GM12878 (cell line): ENCODE data around the gene COQ9. TPM values are rescaled to one million over a fixed set of nuclear protein-coding genes. Genes with fewer than 3 reads are reported as not detected.

Experiments
- ATAC-seq: fragments of 200-7000 bp; cut with Tn5 transposase; 3 replicates; pipeline ENCODE4 v1.9.1; 2020; ENCODE audit warnings: mild to moderate bottlenecking, moderate library complexity
- BruUV-seq: library from RNA; stranded (reverse); fragments of 400-500 nt; replicated peaks from 2 replicates; lab custom pipeline; 2021; lab: Mats Ljungman, UMichigan
- CTCF ChIA-PET: fragments of 300-600 bp; sonication (Branson Sonifier 250); formaldehyde crosslinking; extraction: SDS; loops from one replicate; lab custom pipeline; 2021; ENCODE audit warnings: inconsistent platforms; lab: Yijun Ruan, JAX
- POLR2A ChIA-PET: fragments of 350-600 bp; formaldehyde crosslinking; extraction: SDS; loops from one replicate; lab custom pipeline; 2021; ENCODE audit warnings: inconsistent platforms; lab: Charles Lee
- RAD21 ChIA-PET: fragments of 300-600 bp; sonication (Branson Sonifier 250); formaldehyde crosslinking; loops from one replicate; lab custom pipeline; 2023; ENCODE audit warnings: antibody characterized with exemption; ENCODE audit not compliant: unreplicated experiment; lab: Charles Lee
- SMC1A ChIA-PET: fragments of 300-600 bp; sonication (Branson Sonifier 250); formaldehyde crosslinking; loops from one replicate; lab custom pipeline; 2023; ENCODE audit not compliant: unreplicated experiment, uncharacterized antibody; lab: Charles Lee
- DNase-seq: peaks from one replicate; pipeline ENCODE4 v3.0.0-alpha.2; 2011; ENCODE audit warnings: low read depth, low spot score
- FAIRE-seq: peaks from 3 replicates; lab custom pipeline; 2011; peaks lifted over from hg19 to GRCh38; lab: Jason Lieb, UNC
- H2AFZ ChIP-seq: 2 replicates; pipeline ENCODE4 v1.6.0; 2011; ENCODE audit warnings: low read depth, low read length, control low read depth; ENCODE audit not compliant: control insufficient read depth
- H3K27ac ChIP-seq: 2 replicates; pipeline ENCODE4 v1.5.1; 2011; ENCODE audit warnings: control low read depth; ENCODE audit not compliant: control insufficient read depth, insufficient read depth
- H3K27me3 ChIP-seq, 2 experiments: replicated peaks in 1 of 2; 2 replicates each; pipeline versions ENCODE4 v1.6.0 to v1.6.1; 2011; ENCODE audit warnings: low read length in 1 of 2; ENCODE audit not compliant: control insufficient read depth in 2 of 2, insufficient read depth in 2 of 2
- H3K36me3 ChIP-seq, 2 experiments: 2 replicates each; pipeline ENCODE4 v1.5.1; 2011; ENCODE audit warnings: low read length in 1 of 2; ENCODE audit not compliant: control insufficient read depth in 2 of 2, insufficient read depth in 2 of 2
- H3K4me1 ChIP-seq: 2 replicates; pipeline ENCODE4 v1.6.1; 2011; ENCODE audit warnings: mild to moderate bottlenecking, low read length, moderate library complexity, mixed read lengths; ENCODE audit not compliant: control insufficient read depth, insufficient read depth
- H3K4me2 ChIP-seq: 2 replicates; pipeline ENCODE4 v1.6.0; 2011; ENCODE audit warnings: control low read depth; ENCODE audit not compliant: control insufficient read depth, insufficient read depth
- H3K4me3 ChIP-seq: fragments of 200-600 bp; sonication (generic); 2 replicates; pipeline ENCODE4 v1.5.1; 2016
- H3K79me2 ChIP-seq: 2 replicates; pipeline ENCODE4 v1.6.0; 2011; ENCODE audit warnings: low read length; ENCODE audit not compliant: control insufficient read depth, insufficient read depth
- H3K9ac ChIP-seq: 2 replicates; pipeline ENCODE4 v1.8.0; 2011; ENCODE audit warnings: low read length, control low read depth, mixed read lengths; ENCODE audit not compliant: control insufficient read depth, insufficient read depth
- H3K9me3 ChIP-seq: replicated peaks from 3 replicates; pipeline ENCODE4 v1.5.1; 2011; ENCODE audit warnings: mild to moderate bottlenecking, low read length; ENCODE audit not compliant: control insufficient read depth, insufficient read depth
- H4K20me1 ChIP-seq: 2 replicates; pipeline ENCODE4 v1.6.0; 2011; ENCODE audit not compliant: control insufficient read depth, insufficient read depth
- BCLAF1 ChIP-seq: fragments of 450-650 bp; IDR thresholded peaks from 2 replicates; pipeline ENCODE4 v1.6.1; 2017; ENCODE audit warnings: antibody characterized with exemption, mild to moderate bottlenecking, moderate library complexity
- IKZF2 ChIP-seq, 2 experiments: fragments of 450-650 bp; IDR thresholded peaks; 2 replicates each; pipeline ENCODE4 v1.6.1; 2017; ENCODE audit warnings: mild to moderate bottlenecking in 2 of 2, moderate library complexity in 2 of 2
- NR2F1 ChIP-seq: fragments of 450-650 bp; conservative IDR thresholded peaks from 2 replicates; pipeline ENCODE4 v1.6.1; 2017; ENCODE audit warnings: mild to moderate bottlenecking
- ZBTB40 ChIP-seq: fragments of 450-650 bp; IDR thresholded peaks from 2 replicates; pipeline ENCODE4 v1.6.1; 2016; ENCODE audit warnings: mild to moderate bottlenecking, moderate library complexity, borderline replicate concordance
- WGBS: methylation state at CpG from one replicate; pipeline ENCODE4 v1.1.6; 2016; ENCODE audit warnings: low lambda C conversion rate; ENCODE audit not compliant: insufficient replicate concordance, insufficient coverage; ENCODE audit errors: missing lambda C conversion rate; 5-methylcytosine and 5-hydroxymethylcytosine counted together
- in situ Hi-C: fragments of 300-500 bp; cut with MboI; formaldehyde crosslinking; loops from 9 replicates; pipeline ENCODE4 v1.14.3; 2018; ENCODE audit warnings: mixed read lengths
- intact Hi-C: fragments of 100-400 bp; cut with micrococcal nuclease; formaldehyde crosslinking; loops from one replicate; pipeline ENCODE4 v1.14.2; 2022; ENCODE audit not compliant: unreplicated experiment
- polyA plus RNA-seq, 11 experiments: library from polyadenylated mRNA; depleted of rRNA in 4 of 11; unstranded in 6 of 11; stranded (reverse) in 5 of 11; fragments of >200 nt; fragmentation: Nextera tagmentation in 4 of 11; fragmentation: Illumina TruSeq in 1 of 11; extraction: Ambion mirVana in 4 of 11; extraction: Trizol in 1 of 11; gene quantifications; 1 replicate in 1 of 11; 2 replicates in 10 of 11; pipeline versions ENCODE4 v1.2.1 to v1.2.3, GENCODE V29; 2011 to 2016; ENCODE audit warnings: inconsistent platforms in 2 of 11, missing spikeins in 2 of 11, low read depth in 1 of 11
- total RNA-seq, 4 experiments: library from RNA; depleted of rRNA in 3 of 4; stranded (reverse); fragments of >200 nt in 3 of 4; fragmentation: Illumina TruSeq in 1 of 4; extraction: Trizol in 1 of 4; gene quantifications; 2 replicates each; pipeline versions ENCODE4 v1.2.1 to v1.2.3, GENCODE V29; 2013 to 2021
- TF ChIP-seq, protein P1 (sequence below), 3 experiments: IDR thresholded peaks in 2 of 3; conservative IDR thresholded peaks in 1 of 3; 2 replicates each; pipeline ENCODE4 v1.5.1; 2011; ENCODE audit warnings: low read depth in 3 of 3, low read length in 3 of 3, mild to moderate bottlenecking in 3 of 3, control low read depth in 2 of 3, moderate library complexity in 2 of 3, inconsistent platforms in 1 of 3, mixed read lengths in 1 of 3; ENCODE audit not compliant: control insufficient read depth in 2 of 3, insufficient read depth in 1 of 3; ENCODE audit errors: extremely low read depth in 1 of 3
- TF ChIP-seq, protein P2 (sequence below): fragments of 450-650 bp; IDR thresholded peaks from 2 replicates; pipeline ENCODE4 v1.6.1; 2017; ENCODE audit warnings: low read depth, mild to moderate bottlenecking, moderate library complexity

The COQ9 gene
- total and polyA plus RNA-seq, 10 of the 15 experiments (the other 5 are each of a cell fraction or from before 2014, with no cell fraction given), result 24.1 to 79.7 (median 50.1) TPM

DNA sequence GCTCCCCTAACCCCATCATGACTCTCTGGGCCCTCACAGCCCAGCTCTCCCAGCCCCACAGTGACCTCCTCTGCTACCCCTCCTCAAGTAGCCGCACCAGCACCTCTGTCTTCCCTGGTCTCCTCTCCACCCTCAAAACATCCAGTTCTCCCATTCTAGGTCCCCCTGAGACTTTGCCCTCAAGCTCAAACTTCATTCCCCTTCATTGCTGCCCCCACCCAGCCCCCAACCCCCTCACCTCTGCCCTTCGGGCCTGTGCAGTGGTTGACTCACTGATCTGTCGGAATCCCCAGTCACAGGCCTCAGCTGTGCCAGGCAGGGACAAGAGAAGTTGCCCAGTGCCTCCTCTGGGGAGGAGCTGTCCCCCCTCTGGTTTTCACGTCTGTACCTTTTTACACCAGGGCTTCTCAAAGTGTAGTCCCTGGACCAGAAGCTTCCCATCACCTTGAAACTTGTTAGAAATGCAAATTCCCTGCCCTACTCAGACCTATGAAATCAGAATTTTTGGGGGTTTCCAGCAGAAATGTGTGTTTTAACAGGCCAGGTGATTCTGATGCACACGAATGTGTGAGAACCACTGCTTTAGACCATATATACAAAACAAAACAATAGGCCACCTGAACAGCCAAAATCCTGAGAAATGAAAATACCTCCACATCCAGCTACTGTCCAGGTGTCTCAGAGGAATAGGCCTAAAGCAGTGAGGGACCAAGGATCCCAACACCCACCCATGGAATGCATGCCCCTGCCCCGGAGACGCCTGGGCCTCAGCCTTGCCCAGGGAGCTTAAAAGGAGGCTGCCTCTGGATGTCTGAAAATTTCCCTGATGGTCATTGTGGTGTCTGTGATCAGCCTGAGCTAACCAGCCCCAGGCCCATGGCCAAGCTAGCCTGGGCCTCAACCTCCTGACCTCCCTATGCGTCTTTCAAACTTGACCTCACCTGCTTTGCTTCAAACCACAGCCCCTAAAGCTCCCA is 39.9 kb downstream of the COQ9 start:
- no peaks in the 10 kb centered on the region for H3K79me2 ChIP-seq
- H2AFZ ChIP-seq, result peak overlapping the region; percentile 81
- peak overlapping the region; percentile 12; the same call in 1 of the 2 replicates for H3K4me3 ChIP-seq
- ChIA-PET POLR2A (interaction anchor here (0.8 to 1.9 kb wide), 4 partner anchors 25 to 50 kb away, joined by 3 to 10 read pairs (median 4); partner anchors contain the start of genes CCDC102A and POLR2C), CTCF (interaction anchor here (0.9 to 4.1 kb wide), 13 partner anchors 11 to 70 kb away, joined by 3 to 25 read pairs (median 6); partner anchors contain the start of genes CCDC102A, CIAPIN1, COQ9 and POLR2C), SMC1A (interaction anchor here (0.6 to 3.5 kb wide), 17 partner anchors 9 to 300 kb away, joined by 3 to 17 read pairs (median 4); partner anchors contain the start of genes ADGRG5 and CCDC102A), RAD21 (interaction anchor here (0.6 to 2.5 kb wide), 17 partner anchors 11 to 516 kb away, joined by 3 to 16 read pairs (median 4); partner anchors contain the start of genes ADGRG5, CCDC102A, CIAPIN1 and COQ9)
- H3K27ac ChIP-seq, result no peak overlapping the region
- H3K9ac ChIP-seq, result peak overlapping the region; percentile 54; the same call in 1 of the 2 replicates
- FAIRE-seq, result no peak
- TSS peak; percentile 57 for BruUV-seq
- no peak for DNase-seq
- no peaks in the 10 kb centered on the region for H3K36me3 ChIP-seq
- H3K9me3 ChIP-seq, result no peaks in the 10 kb centered on the region; the same call in 2 of the 3 replicates
- in situ Hi-C loops, result no loop called here
- peaks cover 15% of the 10 kb centered on the region for H3K4me1 ChIP-seq
- intact Hi-C loops, result loop anchor here (2.0 kb wide), 1 partner anchor 50 kb away; the partner anchor contains the start of gene CCDC102A
- H4K20me1 ChIP-seq, result no peaks in the 10 kb centered on the region
- peaks cover 0 to 2% of the 10 kb centered on the region in 2 experiments; a peak in 1 of 4 replicates for H3K27me3 ChIP-seq
- WGBS, result 49% methylated on average over 7 of the region's 8 CpGs
- H3K4me2 ChIP-seq, result peak overlapping the region; percentile 64
- peak; percentile 58 for ATAC-seq
- TF ChIP-seq, protein P1, sequence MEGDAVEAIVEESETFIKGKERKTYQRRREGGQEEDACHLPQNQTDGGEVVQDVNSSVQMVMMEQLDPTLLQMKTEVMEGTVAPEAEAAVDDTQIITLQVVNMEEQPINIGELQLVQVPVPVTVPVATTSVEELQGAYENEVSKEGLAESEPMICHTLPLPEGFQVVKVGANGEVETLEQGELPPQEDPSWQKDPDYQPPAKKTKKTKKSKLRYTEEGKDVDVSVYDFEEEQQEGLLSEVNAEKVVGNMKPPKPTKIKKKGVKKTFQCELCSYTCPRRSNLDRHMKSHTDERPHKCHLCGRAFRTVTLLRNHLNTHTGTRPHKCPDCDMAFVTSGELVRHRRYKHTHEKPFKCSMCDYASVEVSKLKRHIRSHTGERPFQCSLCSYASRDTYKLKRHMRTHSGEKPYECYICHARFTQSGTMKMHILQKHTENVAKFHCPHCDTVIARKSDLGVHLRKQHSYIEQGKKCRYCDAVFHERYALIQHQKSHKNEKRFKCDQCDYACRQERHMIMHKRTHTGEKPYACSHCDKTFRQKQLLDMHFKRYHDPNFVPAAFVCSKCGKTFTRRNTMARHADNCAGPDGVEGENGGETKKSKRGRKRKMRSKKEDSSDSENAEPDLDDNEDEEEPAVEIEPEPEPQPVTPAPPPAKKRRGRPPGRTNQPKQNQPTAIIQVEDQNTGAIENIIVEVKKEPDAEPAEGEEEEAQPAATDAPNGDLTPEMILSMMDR (IDR thresholded peaks at IDR 0.05 in 2 of 3, conservative IDR thresholded peaks at IDR 0.05 in 1 of 3; ENCODE audit: control insufficient read depth in 2 of 3, extremely low read depth in 1 of 3, insufficient read depth in 1 of 3, low read depth in 3 of 3, low read length in 3 of 3), result no peak
- TF ChIP-seq IKZF2 (IDR thresholded peaks at IDR 0.05), result peak in 1 of 2 experiments; percentile 30; a peak in 1 of 4 replicates
- no peak for TF ChIP-seq BCLAF1
- TF ChIP-seq, protein P2, sequence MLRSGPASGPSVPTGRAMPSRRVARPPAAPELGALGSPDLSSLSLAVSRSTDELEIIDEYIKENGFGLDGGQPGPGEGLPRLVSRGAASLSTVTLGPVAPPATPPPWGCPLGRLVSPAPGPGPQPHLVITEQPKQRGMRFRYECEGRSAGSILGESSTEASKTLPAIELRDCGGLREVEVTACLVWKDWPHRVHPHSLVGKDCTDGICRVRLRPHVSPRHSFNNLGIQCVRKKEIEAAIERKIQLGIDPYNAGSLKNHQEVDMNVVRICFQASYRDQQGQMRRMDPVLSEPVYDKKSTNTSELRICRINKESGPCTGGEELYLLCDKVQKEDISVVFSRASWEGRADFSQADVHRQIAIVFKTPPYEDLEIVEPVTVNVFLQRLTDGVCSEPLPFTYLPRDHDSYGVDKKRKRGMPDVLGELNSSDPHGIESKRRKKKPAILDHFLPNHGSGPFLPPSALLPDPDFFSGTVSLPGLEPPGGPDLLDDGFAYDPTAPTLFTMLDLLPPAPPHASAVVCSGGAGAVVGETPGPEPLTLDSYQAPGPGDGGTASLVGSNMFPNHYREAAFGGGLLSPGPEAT, result peak; percentile 77
- TF ChIP-seq NR2F1, result peak; percentile 79
- 0 out of 2 replicates have a peak, but pooled peaks have one; percentile 6 for TF ChIP-seq ZBTB40
